HG03139 (cell line): ENCODE results near the gene TRIO.

ENCODE experiments used
- ATAC-seq: cut with Tn5 transposase; IDR thresholded peaks from one replicate; pipeline ENCODE4 v1.9.1; 2021; ENCODE audit not compliant: unreplicated experiment

Gene TRIO

GRCh38 chr5:14219800-14220512, 76.8 kb downstream of the TRIO start:
- ATAC-seq: no peak

GRCh38 chr5:14220642-14221041, 77.5 kb downstream of the TRIO start:
- no peak for ATAC-seq

- no peak for ATAC-seq
These were observed 78.6 kb downstream of the TRIO start for GRCh38 chr5:14221732-14222131.

- no peak for ATAC-seq
These were observed 79.1 kb downstream of the TRIO start for GRCh38 chr5:14222206-14222605.

- no peak for ATAC-seq
These were observed 80.2 kb downstream of the TRIO start for GRCh38 chr5:14223372-14223771.

DNA sequence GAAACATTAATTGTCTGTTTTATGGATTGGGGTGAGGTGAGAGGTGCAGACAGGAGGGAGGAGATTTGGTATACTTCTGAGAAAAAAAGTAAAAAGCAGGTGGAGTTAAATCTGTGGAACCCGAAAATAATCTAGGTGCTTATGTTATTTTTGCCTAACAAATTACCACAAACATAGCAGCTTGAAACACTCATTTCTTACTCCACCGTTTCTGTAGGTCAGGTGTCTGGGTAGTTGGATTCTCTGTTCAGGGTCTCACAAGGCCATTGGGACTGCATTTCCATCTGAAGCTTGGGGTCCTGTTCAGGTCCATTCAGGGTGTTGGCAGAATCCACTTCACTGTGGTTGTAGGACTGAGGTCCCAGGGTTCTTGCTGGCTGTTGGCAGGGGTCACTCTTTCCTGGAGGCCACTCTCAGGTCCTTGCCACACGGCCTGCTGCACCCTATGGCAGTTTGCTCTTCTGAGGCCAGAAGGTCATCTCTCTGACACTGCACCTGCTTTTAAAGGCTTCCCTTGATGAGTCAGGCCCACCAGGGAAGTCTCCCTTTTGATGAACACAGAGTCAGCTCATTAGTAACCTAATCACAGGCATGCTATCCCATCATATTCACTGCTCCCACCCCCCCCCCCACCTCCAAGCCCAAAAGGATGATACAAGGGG, 82.2 kb downstream of the TRIO start:
- ATAC-seq: peak; percentile 41

DNA sequence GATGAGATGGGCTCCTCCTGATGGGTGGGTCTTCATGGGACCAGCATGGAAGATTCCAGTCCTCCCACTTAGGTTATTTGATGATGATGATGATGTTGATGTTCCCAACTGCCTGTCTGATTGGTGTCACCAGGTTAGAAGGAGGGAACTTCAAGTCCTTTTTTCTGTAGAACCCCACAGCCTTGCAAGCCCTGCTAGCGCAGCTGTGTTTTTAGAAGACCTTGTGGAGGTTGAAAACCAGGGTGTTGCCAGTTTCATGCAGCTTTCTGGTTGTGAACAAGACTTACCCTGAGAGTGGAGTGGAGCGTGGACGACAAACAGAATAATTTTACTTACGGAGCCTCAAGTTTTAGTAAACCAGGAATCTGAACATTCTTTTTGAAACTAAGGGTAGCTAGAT, 83.0 kb downstream of the TRIO start:
- no peak for ATAC-seq

GRCh38 chr5:14226554-14226953, 83.4 kb downstream of the TRIO start:
- ATAC-seq: no peak

DNA sequence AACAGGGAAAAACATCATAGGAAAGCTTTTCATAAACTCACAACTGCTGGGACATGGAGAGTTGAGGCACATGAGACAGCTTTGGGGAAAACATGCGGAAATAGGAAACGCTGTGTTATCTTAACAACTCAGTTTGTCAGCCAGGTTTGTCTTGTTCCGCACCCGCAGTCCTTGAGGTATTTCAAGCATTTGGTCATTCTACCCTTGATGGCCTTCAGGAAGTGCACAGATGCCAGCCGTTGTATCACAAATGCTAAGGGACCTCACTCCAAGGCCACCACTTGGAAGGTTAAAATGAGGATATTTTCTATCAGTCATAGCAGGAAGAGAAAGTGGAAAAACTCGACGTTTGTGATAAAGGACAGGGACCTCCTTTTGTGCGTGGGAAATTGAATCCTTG, 83.8 kb downstream of the TRIO start:
- no peak for ATAC-seq

GRCh38 chr5:14227513-14227912, 84.4 kb downstream of the TRIO start:
- no peak for ATAC-seq

GRCh38 chr5:14228219-14228618, 85.1 kb downstream of the TRIO start:
- ATAC-seq: no peak

- no peak for ATAC-seq
These were observed 86.0 kb downstream of the TRIO start for GRCh38 chr5:14229181-14229580.

DNA sequence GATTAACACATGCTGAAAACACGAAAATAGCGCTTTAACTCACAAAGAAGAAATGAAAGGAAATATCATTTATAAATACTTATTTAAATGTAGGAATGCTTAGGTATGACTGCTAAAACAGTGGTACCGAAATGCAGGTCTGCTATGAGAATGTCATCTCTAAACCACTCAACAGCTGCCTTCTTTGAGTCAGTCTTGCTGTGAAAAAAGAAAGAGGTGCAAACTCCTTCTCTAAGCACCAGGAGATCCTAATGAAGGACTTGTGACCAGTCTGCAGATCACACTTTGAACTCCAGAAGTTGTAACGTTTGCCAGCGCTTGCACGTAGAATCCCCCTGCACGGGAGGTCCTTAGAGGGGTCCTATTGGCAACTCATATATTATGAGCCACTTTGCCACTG, 86.6 kb downstream of the TRIO start:
- no peak for ATAC-seq

- ATAC-seq: no peak
These were observed 88.0 kb downstream of the TRIO start for GRCh38 chr5:14231156-14231555.

GRCh38 chr5:14231890-14232289, 88.7 kb downstream of the TRIO start:
- no peak for ATAC-seq

- ATAC-seq: no peak
These were observed 91.1 kb downstream of the TRIO start for GRCh38 chr5:14234204-14234603.

GRCh38 chr5:14235872-14236271, 92.7 kb downstream of the TRIO start:
- ATAC-seq: no peak

GRCh38 chr5:14236757-14237156, 93.6 kb downstream of the TRIO start:
- no peak for ATAC-seq

DNA sequence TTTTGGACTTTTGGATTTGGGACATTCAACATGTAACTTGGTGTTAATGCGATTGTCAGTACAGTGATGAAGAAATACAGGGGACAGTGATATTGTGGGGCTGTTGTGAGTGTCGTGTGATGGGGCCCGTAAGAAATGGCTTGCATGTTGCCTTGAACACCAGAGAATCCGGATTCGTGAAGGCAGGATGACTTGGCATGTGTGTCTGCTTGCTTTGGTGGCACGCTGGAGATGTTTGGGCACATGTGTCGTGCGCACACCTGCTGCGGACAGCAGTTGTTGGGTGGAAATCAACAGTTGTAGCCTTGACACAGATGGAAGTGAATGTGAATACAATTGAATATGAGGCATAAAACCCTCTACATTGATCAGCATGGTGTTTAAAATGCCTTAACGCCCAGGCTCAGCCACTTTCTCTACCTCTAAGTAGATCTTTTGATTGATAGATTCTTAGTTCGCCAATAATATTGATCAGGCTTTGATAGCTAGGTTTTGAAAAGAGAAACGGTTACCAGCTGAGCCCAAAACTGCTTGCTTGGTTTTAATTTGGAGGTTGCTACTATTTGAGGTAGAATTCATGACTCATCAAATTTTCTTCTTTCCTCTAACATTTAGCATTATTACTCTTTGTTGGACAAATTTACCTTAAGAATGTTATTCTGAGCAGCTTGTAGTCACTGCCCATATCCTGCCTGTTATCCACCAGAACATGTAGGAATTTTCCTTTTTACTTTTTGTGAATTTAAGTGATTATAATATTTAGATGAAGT, 94.4 kb downstream of the TRIO start:
- no peak for ATAC-seq

- ATAC-seq: no peak
These were observed 95.1 kb downstream of the TRIO start for GRCh38 chr5:14238272-14238671.

DNA sequence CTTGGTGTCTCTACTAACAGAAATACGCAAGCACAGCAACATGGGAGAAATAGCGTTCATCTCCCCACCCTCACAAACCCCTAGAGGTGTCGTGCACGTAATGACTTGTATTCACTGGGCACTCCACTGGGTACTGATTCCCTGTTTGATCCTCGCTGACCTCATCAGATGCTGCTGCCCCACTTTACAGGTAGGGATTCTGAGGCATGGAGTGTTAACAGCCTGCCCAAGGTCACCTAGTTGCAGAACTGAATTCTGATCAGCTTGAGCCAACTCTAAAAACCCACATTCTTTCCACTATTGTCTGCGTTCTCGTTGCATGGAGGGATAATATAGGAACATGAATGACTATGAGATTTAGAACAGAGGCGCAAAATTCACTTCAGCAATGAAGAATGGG, 96.3 kb downstream of the TRIO start:
- ATAC-seq: no peak

DNA sequence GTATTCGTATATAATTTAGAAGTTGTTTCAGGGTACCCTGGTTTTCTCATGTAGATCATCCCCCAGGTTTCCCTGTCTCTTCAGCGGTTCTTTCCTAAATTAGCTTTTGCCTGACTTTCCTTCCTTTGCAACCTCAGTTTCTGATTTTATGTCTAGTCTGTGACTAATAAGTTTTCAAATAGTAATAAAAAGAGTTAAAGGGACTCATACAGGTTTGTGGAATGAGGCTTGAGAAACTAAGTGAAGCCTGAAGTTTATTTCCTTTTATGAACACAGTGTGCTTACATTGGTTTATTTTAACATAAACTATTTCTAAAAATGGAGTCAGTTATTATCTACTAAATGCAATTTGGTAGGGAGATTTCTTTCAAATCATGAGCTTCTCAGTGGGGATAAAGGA, 96.8 kb downstream of the TRIO start:
- ATAC-seq: no peak
